ENCODE results near the gene GPR173. TPM values are rescaled to one million over a fixed set of nuclear protein-coding genes. Genes with fewer than 3 reads are reported as not detected.

GPR173 gene
- total RNA-seq, 1 experiment from 2014 or later: 0.68 TPM

DNA sequence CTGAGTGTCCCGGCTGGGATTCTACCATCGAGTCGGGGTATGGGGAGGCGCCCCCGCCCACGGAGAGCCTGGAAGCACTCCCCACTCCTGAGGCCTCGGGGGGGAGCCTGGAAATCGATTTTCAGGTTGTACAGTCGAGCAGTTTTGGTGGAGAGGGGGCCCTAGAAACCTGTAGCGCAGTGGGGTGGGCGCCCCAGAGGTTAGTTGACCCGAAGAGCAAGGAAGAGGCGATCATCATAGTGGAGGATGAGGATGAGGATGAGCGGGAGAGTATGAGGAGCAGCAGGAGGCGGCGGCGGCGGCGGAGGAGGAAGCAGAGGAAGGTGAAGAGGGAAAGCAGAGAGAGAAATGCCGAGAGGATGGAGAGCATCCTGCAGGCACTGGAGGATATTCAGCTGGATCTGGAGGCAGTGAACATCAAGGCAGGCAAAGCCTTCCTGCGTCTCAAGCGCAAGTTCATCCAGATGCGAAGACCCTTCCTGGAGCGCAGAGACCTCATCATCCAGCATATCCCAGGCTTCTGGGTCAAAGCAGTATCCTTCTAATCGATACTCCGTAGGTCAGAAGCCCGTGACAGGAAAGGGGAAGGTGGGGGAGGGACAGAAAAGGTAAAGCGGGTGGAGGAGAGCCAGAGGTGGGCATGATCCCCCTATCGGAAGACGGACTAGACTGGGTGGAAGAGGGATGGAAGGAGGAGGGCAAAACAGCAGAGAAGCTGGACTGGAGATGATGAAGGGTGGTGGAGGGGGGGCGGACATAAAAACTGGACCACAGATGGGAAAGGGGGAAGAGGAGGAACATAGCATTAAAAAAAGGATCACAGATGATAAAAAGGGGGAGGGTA is 34.4 kb downstream of the GPR173 start:
- CTCF ChIA-PET: interaction anchor here (1.3 kb wide), 1 partner anchor 94 kb away, joined by 3 read pairs; no protein-coding TSS in a partner anchor
- intact Hi-C loops (cut with micrococcal nuclease; ENCODE audit: unreplicated experiment): no loop called here
- Mint-ChIP-seq H3K27ac (ENCODE audit: unreplicated experiment) (peak overlapping the region; percentile 94), H3K4me1 (ENCODE audit: low read depth, unreplicated experiment) (peaks cover 12% of the 10 kb centered on the region), H3K27me3 (ENCODE audit: unreplicated experiment) (no peaks in the 10 kb centered on the region), H3K4me3 (ENCODE audit: low read depth, unreplicated experiment) (peak overlapping the region; percentile 81), H3K36me3 (ENCODE audit: insufficient read depth, unreplicated experiment) (peaks cover 55% of the 10 kb centered on the region), H3K9me3 (ENCODE audit: low read depth, unreplicated experiment) (no peaks in the 10 kb centered on the region)
- BruUV-seq (replicated peaks): no TSS peak
- no peak for TF ChIP-seq CTCF (IDR thresholded peaks at IDR 0.05; ENCODE audit: unreplicated experiment)
- DNase-seq: no peak

DNA sequence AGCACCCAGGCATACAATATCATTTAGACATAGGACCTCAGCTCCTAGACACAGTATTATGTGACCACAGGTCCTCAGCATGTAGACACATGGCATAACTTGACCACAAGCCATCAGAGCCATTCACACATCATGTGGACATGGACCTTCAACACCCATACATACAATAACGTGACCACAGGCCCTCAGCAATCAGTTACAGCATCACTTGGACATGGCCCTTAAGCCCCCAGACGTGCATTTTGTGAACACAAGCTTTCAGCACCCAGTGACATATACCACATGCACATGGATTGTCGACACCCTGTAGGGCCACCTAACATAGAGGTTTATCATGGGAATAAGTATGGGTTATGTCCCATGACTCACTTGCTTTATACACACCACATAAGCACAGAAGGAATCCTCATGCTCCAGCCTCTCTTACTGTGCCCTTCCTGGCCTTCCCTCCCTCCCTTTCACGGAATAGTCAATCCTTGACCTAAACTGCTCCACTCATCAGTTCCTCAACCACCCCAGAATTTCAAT is 35.5 kb downstream of the GPR173 start:
- Mint-ChIP-seq H3K4me1 (ENCODE audit: low read depth, unreplicated experiment) (peaks cover 12% of the 10 kb centered on the region), H3K27ac (ENCODE audit: unreplicated experiment) (peak overlapping the region; percentile 94), H3K27me3 (ENCODE audit: unreplicated experiment) (no peaks in the 10 kb centered on the region), H3K36me3 (ENCODE audit: insufficient read depth, unreplicated experiment) (peaks cover 55% of the 10 kb centered on the region), H3K9me3 (ENCODE audit: low read depth, unreplicated experiment) (no peaks in the 10 kb centered on the region), H3K4me3 (ENCODE audit: low read depth, unreplicated experiment) (no peak overlapping the region)
- TF ChIP-seq CTCF (IDR thresholded peaks at IDR 0.05; ENCODE audit: unreplicated experiment): no peak
- intact Hi-C loops (cut with micrococcal nuclease; ENCODE audit: unreplicated experiment): no loop called here
- no peak for DNase-seq
- CTCF ChIA-PET: no interaction called here
- BruUV-seq (replicated peaks): no TSS peak

DNA sequence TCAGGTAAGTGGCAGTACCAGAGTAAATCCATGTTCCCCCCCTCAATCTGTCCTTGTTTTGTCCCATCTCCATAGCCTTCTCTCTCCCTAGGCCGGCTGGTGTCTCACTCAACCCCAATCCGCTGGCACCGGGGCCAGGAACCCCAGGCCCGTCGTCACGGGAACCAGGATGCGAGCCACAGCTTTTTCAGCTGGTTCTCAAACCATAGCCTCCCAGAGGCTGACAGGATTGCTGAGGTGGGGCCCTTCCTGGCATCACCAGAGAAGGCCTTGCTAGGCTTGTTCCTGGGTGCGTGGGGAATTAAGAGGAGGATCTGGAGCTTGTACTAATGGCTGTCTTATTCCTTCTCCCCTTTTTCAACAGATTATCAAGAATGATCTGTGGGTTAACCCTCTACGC is 36.3 kb downstream of the GPR173 start:
- intact Hi-C loops (cut with micrococcal nuclease; ENCODE audit: unreplicated experiment): no loop called here
- Mint-ChIP-seq H3K9me3 (ENCODE audit: low read depth, unreplicated experiment) (no peaks in the 10 kb centered on the region), H3K27me3 (ENCODE audit: unreplicated experiment) (no peaks in the 10 kb centered on the region), H3K27ac (ENCODE audit: unreplicated experiment) (no peak overlapping the region), H3K36me3 (ENCODE audit: insufficient read depth, unreplicated experiment) (peaks cover 55% of the 10 kb centered on the region), H3K4me1 (ENCODE audit: low read depth, unreplicated experiment) (peaks cover 12% of the 10 kb centered on the region), H3K4me3 (ENCODE audit: low read depth, unreplicated experiment) (no peak overlapping the region)
- DNase-seq: no peak
- CTCF ChIA-PET: no interaction called here
- no peak for TF ChIP-seq CTCF (IDR thresholded peaks at IDR 0.05; ENCODE audit: unreplicated experiment)
- no TSS peak for BruUV-seq (replicated peaks)

DNA sequence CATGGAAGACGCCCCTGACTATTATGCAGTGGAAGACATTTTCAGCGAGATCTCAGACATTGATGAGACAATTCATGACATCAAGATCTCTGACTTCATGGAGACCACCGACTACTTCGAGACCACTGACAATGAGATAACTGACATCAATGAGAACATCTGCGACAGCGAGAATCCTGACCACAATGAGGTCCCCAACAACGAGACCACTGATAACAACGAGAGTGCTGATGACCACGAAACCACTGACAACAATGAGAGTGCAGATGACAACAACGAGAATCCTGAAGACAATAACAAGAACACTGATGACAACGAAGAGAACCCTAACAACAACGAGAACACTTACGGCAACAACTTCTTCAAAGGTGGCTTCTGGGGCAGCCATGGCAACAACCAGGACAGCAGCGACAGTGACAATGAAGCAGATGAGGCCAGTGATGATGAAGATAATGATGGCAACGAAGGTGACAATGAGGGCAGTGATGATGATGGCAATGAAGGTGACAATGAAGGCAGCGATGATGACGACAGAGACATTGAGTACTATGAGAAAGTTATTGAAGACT is 37.2 kb downstream of the GPR173 start:
- Mint-ChIP-seq H3K36me3 (ENCODE audit: insufficient read depth, unreplicated experiment) (peaks cover 52% of the 10 kb centered on the region), H3K27me3 (ENCODE audit: unreplicated experiment) (no peaks in the 10 kb centered on the region), H3K27ac (ENCODE audit: unreplicated experiment) (no peak overlapping the region), H3K9me3 (ENCODE audit: low read depth, unreplicated experiment) (no peaks in the 10 kb centered on the region), H3K4me3 (ENCODE audit: low read depth, unreplicated experiment) (no peak overlapping the region), H3K4me1 (ENCODE audit: low read depth, unreplicated experiment) (peaks cover 12% of the 10 kb centered on the region)
- no peak for TF ChIP-seq CTCF (IDR thresholded peaks at IDR 0.05; ENCODE audit: unreplicated experiment)
- DNase-seq: no peak
- BruUV-seq (replicated peaks): no TSS peak
- intact Hi-C loops (cut with micrococcal nuclease; ENCODE audit: unreplicated experiment): no loop called here
- CTCF ChIA-PET: no interaction called here

Measured in Calu3 (cell line).